Measurements from ENCODE around the gene ZNF184.

ZNF184 gene

DNA sequence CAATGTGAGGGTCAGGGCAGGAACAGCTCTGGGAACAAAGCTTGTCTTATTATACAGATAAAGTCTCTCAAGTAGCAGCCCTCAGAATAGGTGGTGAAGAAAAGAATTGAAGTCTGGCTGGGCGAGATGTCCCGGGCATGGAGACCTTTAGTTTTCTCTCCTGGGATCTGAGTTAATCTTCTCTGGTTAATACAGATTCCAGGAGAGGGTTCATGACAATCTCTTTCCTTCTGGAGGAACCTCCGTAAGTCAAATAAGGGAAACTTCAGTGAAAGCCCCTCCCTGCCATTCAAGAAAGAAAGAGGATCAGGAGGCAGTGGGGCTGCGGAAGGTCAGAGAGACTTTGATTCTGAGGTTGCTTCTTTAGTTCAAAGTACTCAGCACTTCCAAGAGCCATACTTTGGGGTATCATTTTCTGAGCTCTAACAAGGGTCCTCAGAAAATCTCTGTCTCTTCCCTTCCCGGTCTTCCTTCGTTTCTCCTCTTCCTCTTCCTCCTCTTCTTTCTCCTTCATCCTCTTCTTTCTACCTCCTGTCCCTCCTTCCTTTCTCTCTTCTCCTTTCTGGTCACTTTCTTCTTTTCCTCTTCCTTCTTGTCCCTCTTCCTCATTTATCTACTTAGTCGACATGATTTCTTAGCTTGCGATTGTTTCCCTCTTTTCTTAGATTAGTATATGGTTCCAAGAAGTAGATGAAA is 4.6 kb upstream of the ZNF184 start:
- Histone ChIP-seq H3K4me1 (ENCODE audit: control insufficient read depth, low read depth, low read length) (no peaks in the 10 kb centered on the region), H3K36me3 (ENCODE audit: control insufficient read depth, low read depth, low read length) (no peaks in the 10 kb centered on the region), H3K9ac (ENCODE audit: low read length) (no peak overlapping the region), H3K9me3 (ENCODE audit: control insufficient read depth, low read depth, low read length) (no peaks in the 10 kb centered on the region), H3K27me3 (ENCODE audit: control insufficient read depth, insufficient read depth, low read length) (peaks cover 13% of the 10 kb centered on the region), H3K4me3 (ENCODE audit: low read length) (peak overlapping the region; percentile 82), H3K27ac (ENCODE audit: low read length) (no peak overlapping the region)

- Histone ChIP-seq H3K27ac (ENCODE audit: low read length) (no peak overlapping the region), H3K4me3 (ENCODE audit: low read length) (no peak overlapping the region), H3K4me1 (ENCODE audit: control insufficient read depth, low read depth, low read length) (peaks cover 7% of the 10 kb centered on the region), H3K27me3 (ENCODE audit: control insufficient read depth, insufficient read depth, low read length) (peaks cover 13% of the 10 kb centered on the region), H3K9me3 (ENCODE audit: control insufficient read depth, low read depth, low read length) (no peaks in the 10 kb centered on the region), H3K36me3 (ENCODE audit: control insufficient read depth, low read depth, low read length) (no peaks in the 10 kb centered on the region), H3K9ac (ENCODE audit: low read length) (no peak overlapping the region)
These were observed 3.2 kb upstream of the ZNF184 start for GRCh38 chr6:27476090-27476489.

GRCh38 chr6:27474672-27475071 is 1.8 kb upstream of the ZNF184 start:
- H3K4me1 ChIP-seq (ENCODE audit: control insufficient read depth, low read depth, low read length), result peaks cover 8% of the 10 kb centered on the region
- H3K9me3 ChIP-seq (ENCODE audit: control insufficient read depth, low read depth, low read length), result no peaks in the 10 kb centered on the region
- H3K36me3 ChIP-seq (ENCODE audit: control insufficient read depth, low read depth, low read length), result no peaks in the 10 kb centered on the region
- H3K27me3 ChIP-seq (ENCODE audit: control insufficient read depth, insufficient read depth, low read length), result peaks cover 13% of the 10 kb centered on the region
- no peak overlapping the region for H3K9ac ChIP-seq (ENCODE audit: low read length)
- H3K4me3 ChIP-seq (ENCODE audit: low read length), result no peak overlapping the region
- H3K27ac ChIP-seq (ENCODE audit: low read length), result no peak overlapping the region

DNA sequence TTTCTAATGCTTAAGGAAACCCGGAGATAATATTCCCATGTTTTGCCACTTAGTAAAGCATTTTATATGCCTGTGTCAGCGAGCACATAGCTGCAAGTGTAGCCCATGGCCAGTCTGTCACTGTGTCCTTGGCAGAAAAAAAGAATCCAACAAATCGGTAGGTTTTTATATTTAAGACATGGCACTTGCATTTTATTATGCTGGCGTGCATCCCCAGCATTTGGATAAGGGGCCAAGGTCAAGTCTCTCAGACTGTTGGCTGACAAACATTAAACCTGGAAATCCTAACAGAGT is 1.2 kb upstream of the ZNF184 start:
- no peak overlapping the region for H3K27ac ChIP-seq (ENCODE audit: low read length)
- no peak overlapping the region for H3K9ac ChIP-seq (ENCODE audit: low read length)

DNA sequence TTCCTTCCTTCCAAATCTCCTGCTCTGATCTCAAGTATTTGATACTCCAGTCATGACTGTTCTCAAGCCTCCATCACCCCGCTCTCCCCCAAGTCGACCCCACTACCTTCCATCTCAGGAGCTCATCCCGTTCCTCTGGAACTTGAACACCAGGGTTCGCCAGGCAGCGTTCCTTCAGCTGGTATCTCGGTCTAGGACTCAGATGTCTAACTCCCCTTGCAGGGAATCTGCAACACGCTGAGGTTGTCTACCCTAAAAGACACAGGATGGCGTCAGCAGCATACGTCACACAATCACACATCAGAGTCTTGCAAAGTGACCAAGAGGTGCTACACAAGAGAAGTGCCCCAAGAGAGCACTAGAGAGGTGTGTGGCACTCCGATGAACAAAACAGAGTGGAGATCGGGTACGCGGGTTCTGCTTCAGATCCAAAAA is 706 bp downstream of the ZNF184 start:
- H3K27ac ChIP-seq (ENCODE audit: low read length), result peak overlapping the region; percentile 80
- H3K27me3 ChIP-seq (ENCODE audit: control insufficient read depth, insufficient read depth, low read length), result peaks cover 6% of the 10 kb centered on the region
- peak overlapping the region; percentile 69 for H3K4me3 ChIP-seq (ENCODE audit: low read length)
- peak overlapping the region; percentile 89 for H3K9ac ChIP-seq (ENCODE audit: low read length)
- H3K9me3 ChIP-seq (ENCODE audit: control insufficient read depth, low read depth, low read length), result no peaks in the 10 kb centered on the region
- H3K4me1 ChIP-seq (ENCODE audit: control insufficient read depth, low read depth, low read length), result peaks cover 8% of the 10 kb centered on the region
- H3K36me3 ChIP-seq (ENCODE audit: control insufficient read depth, low read depth, low read length), result no peaks in the 10 kb centered on the region

More for the DNA sequence above, 1.2 kb upstream of the ZNF184 start:
- H3K4me1 ChIP-seq (ENCODE audit: control insufficient read depth, low read depth, low read length), result peaks cover 8% of the 10 kb centered on the region
- peak overlapping the region; percentile 69 for H3K4me3 ChIP-seq (ENCODE audit: low read length)
- H3K36me3 ChIP-seq (ENCODE audit: control insufficient read depth, low read depth, low read length), result no peaks in the 10 kb centered on the region
- H3K9me3 ChIP-seq (ENCODE audit: control insufficient read depth, low read depth, low read length), result no peaks in the 10 kb centered on the region
- peaks cover 13% of the 10 kb centered on the region for H3K27me3 ChIP-seq (ENCODE audit: control insufficient read depth, insufficient read depth, low read length)

- Histone ChIP-seq H3K27me3 (ENCODE audit: control insufficient read depth, insufficient read depth, low read length) (no peaks in the 10 kb centered on the region), H3K9ac (ENCODE audit: low read length) (peak overlapping the region; percentile 89), H3K4me3 (ENCODE audit: low read length) (peak overlapping the region; percentile 69), H3K36me3 (ENCODE audit: control insufficient read depth, low read depth, low read length) (no peaks in the 10 kb centered on the region), H3K4me1 (ENCODE audit: control insufficient read depth, low read depth, low read length) (peaks cover 8% of the 10 kb centered on the region), H3K9me3 (ENCODE audit: control insufficient read depth, low read depth, low read length) (no peaks in the 10 kb centered on the region), H3K27ac (ENCODE audit: low read length) (no peak overlapping the region)
These were observed 1.4 kb downstream of the ZNF184 start for GRCh38 chr6:27471365-27472115.

DNA sequence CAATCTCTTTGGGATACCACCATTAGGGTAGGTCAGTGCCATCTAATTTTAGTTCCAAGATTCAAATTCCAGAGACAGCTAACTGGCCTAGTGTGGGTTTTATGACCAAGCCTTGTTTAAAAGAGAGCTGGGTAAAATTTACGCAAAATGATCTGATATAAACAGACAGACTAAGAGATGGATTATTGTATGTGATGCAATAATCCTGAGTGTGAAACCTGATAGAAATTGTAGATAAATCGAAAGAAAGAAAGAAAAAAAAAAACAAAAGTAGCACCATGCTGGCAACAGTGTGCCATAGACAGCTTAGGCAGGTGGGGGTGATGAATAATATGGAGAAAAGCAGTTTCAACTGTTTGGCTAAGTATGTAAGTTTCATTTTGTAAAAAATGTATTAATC is 2.9 kb downstream of the ZNF184 start:
- H3K4me3 ChIP-seq (ENCODE audit: low read length), result no peak overlapping the region
- no peaks in the 10 kb centered on the region for H3K36me3 ChIP-seq (ENCODE audit: control insufficient read depth, low read depth, low read length)
- peaks cover 8% of the 10 kb centered on the region for H3K4me1 ChIP-seq (ENCODE audit: control insufficient read depth, low read depth, low read length)
- H3K9ac ChIP-seq (ENCODE audit: low read length), result no peak overlapping the region
- no peaks in the 10 kb centered on the region for H3K9me3 ChIP-seq (ENCODE audit: control insufficient read depth, low read depth, low read length)
- no peaks in the 10 kb centered on the region for H3K27me3 ChIP-seq (ENCODE audit: control insufficient read depth, insufficient read depth, low read length)
- H3K27ac ChIP-seq (ENCODE audit: low read length), result no peak overlapping the region

DNA sequence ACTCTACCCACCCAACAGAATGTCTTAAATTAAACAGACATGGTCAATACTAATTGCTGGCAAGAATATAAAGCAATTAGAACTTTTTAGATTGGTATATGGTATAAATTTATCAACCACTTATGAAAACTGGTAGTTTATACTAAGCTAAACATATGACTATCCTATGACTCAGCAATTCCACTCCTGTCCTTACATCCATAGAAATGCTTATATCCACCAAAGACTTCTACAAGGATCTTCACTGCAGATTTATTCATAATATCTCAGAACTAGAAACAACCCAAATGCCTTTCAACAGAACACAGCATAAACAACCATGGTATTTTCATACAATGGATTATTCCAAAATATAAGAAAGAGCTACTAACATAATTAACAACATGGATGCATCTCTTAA is 4.6 kb downstream of the ZNF184 start:
- Histone ChIP-seq H3K9ac (ENCODE audit: low read length) (no peak overlapping the region), H3K4me3 (ENCODE audit: low read length) (no peak overlapping the region), H3K36me3 (ENCODE audit: control insufficient read depth, low read depth, low read length) (no peaks in the 10 kb centered on the region)

GRCh38 chr6:27452496-27452897 is 20.4 kb downstream of the ZNF184 start:
- Histone ChIP-seq H3K4me3 (ENCODE audit: low read length) (no peak overlapping the region), H3K36me3 (ENCODE audit: control insufficient read depth, low read depth, low read length) (peaks cover 59% of the 10 kb centered on the region), H3K27ac (ENCODE audit: low read length) (no peak overlapping the region), H3K4me1 (ENCODE audit: control insufficient read depth, low read depth, low read length) (no peaks in the 10 kb centered on the region), H3K27me3 (ENCODE audit: control insufficient read depth, insufficient read depth, low read length) (no peaks in the 10 kb centered on the region), H3K9me3 (ENCODE audit: control insufficient read depth, low read depth, low read length) (peaks cover 90% of the 10 kb centered on the region), H3K9ac (ENCODE audit: low read length) (no peak overlapping the region)

More for the DNA sequence above, 4.6 kb downstream of the ZNF184 start:
- no peak overlapping the region for H3K27ac ChIP-seq (ENCODE audit: low read length)
- no peaks in the 10 kb centered on the region for H3K27me3 ChIP-seq (ENCODE audit: control insufficient read depth, insufficient read depth, low read length)
- peaks cover 3% of the 10 kb centered on the region for H3K9me3 ChIP-seq (ENCODE audit: control insufficient read depth, low read depth, low read length)
- peaks cover 8% of the 10 kb centered on the region for H3K4me1 ChIP-seq (ENCODE audit: control insufficient read depth, low read depth, low read length)

DNA sequence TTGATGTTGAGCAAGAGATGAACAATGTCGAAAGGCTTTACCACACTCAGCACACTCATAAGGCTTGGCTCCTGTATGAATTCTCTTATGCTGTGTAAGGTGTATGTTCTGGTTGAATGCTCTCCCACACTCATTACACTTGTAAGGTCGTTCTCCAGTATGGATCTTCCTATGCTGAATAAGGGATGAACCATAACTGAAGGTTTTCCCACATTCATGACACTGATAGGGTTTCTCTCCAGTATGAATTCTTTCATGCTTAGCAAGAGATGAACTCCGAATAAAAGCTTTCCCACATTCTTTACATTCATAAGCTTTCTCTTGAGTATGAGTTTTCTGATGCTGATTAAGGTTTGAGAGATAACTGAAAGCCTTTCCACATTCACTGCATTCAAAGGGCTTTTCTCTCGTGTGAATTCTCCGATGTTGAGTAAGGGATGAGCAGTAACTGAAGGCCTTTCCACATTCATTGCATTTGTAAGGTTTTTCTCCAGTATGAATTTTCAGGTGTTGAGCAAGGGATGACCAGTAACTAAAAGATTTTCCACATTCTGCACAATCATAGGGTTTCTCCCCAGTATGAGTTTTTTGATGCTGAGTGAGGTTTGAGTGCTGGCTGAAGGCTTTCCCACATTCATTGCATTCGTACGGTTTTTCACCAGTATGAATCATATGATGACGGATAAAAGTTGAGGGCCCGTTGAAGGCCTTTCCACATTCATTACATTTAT is 21.1 kb downstream of the ZNF184 start:
- H3K4me1 ChIP-seq (ENCODE audit: control insufficient read depth, low read depth, low read length), result no peaks in the 10 kb centered on the region
- no peaks in the 10 kb centered on the region for H3K27me3 ChIP-seq (ENCODE audit: control insufficient read depth, insufficient read depth, low read length)
- H3K9ac ChIP-seq (ENCODE audit: low read length), result no peak overlapping the region
- no peak overlapping the region for H3K4me3 ChIP-seq (ENCODE audit: low read length)
- H3K9me3 ChIP-seq (ENCODE audit: control insufficient read depth, low read depth, low read length), result peaks cover 83% of the 10 kb centered on the region
- H3K27ac ChIP-seq (ENCODE audit: low read length), result no peak overlapping the region
- H3K36me3 ChIP-seq (ENCODE audit: control insufficient read depth, low read depth, low read length), result peaks cover 53% of the 10 kb centered on the region

- no peak overlapping the region for H3K9ac ChIP-seq (ENCODE audit: low read length)
- H3K36me3 ChIP-seq (ENCODE audit: control insufficient read depth, low read depth, low read length), result peaks cover 22% of the 10 kb centered on the region
- peaks cover 58% of the 10 kb centered on the region for H3K9me3 ChIP-seq (ENCODE audit: control insufficient read depth, low read depth, low read length)
- no peaks in the 10 kb centered on the region for H3K27me3 ChIP-seq (ENCODE audit: control insufficient read depth, insufficient read depth, low read length)
- no peak overlapping the region for H3K27ac ChIP-seq (ENCODE audit: low read length)
- H3K4me1 ChIP-seq (ENCODE audit: control insufficient read depth, low read depth, low read length), result no peaks in the 10 kb centered on the region
- H3K4me3 ChIP-seq (ENCODE audit: low read length), result no peak overlapping the region
These were observed 24.4 kb downstream of the ZNF184 start for GRCh38 chr6:27448456-27448855.

All from iPS-18a (cell line).